Panc1 (cell line): ENCODE results near the gene C8B. TPM values are rescaled to one million over a fixed set of nuclear protein-coding genes. Genes with fewer than 3 reads are reported as not detected.

ENCODE experiments used
- ATAC-seq: fragments of 200-7000 bp; cut with Tn5 transposase; 2 replicates; pipeline ENCODE4 v1.9.1; 2020; ENCODE audit warnings: mild to moderate bottlenecking, moderate library complexity
- BruUV-seq: library from RNA; stranded (reverse); fragments of 400-500 nt; replicated peaks from 2 replicates; lab custom pipeline; 2021; lab: Mats Ljungman, UMichigan
- CTCF ChIA-PET: fragments of 300-600 bp; sonication (Branson Sonifier 250); formaldehyde crosslinking; loops from one replicate; lab custom pipeline; 2022; ENCODE audit warnings: antibody characterized with exemption; lab: Charles Lee
- POLR2A ChIA-PET: fragments of 300-600 bp; sonication (Branson Sonifier 250); formaldehyde crosslinking; loops from one replicate; lab custom pipeline; 2022; ENCODE audit warnings: antibody characterized with exemption; lab: Charles Lee
- DNase-seq: peaks from one replicate; pipeline ENCODE4 v3.0.0-alpha.2; 2010; ENCODE audit warnings: low read depth, low spot score
- H3K27ac ChIP-seq: 2 replicates; pipeline ENCODE4 v1.5.1; 2011; ENCODE audit warnings: mild to moderate bottlenecking, low read length, inconsistent platforms
- H3K27me3 ChIP-seq: fragments of 200-500 bp; sonication (Bioruptor generic); 2 replicates; pipeline ENCODE4 v1.6.0; 2014; ENCODE audit warnings: low read length, inconsistent platforms; ENCODE audit not compliant: control insufficient read depth, insufficient read depth
- H3K36me3 ChIP-seq: fragments of 200-500 bp; sonication (Bioruptor generic); 2 replicates; pipeline ENCODE4 v1.5.1; 2014; ENCODE audit warnings: inconsistent platforms, mild to moderate bottlenecking, low read length, moderate library complexity; ENCODE audit not compliant: control insufficient read depth, insufficient read depth
- H3K4me1 ChIP-seq: 2 replicates; pipeline ENCODE4 v1.5.1; 2011; ENCODE audit warnings: inconsistent platforms, mild to moderate bottlenecking, low read length, moderate library complexity; ENCODE audit not compliant: control insufficient read depth, insufficient read depth
- H3K4me3 ChIP-seq, 2 experiments: 2 replicates each; pipeline ENCODE4 v1.5.1; 2011 to 2012; ENCODE audit warnings: low read depth in 2 of 2, low read length in 2 of 2, mild to moderate bottlenecking in 2 of 2, inconsistent platforms in 1 of 2, moderate library complexity in 1 of 2
- H3K9me3 ChIP-seq: fragments of 200-500 bp; sonication (Bioruptor generic); 2 replicates; pipeline ENCODE4 v1.5.1; 2014; ENCODE audit warnings: low read depth, mild to moderate bottlenecking, inconsistent platforms, low read length, moderate library complexity; ENCODE audit not compliant: control insufficient read depth, insufficient read depth
- POLR2AphosphoS5 ChIP-seq: IDR thresholded peaks from 2 replicates; pipeline ENCODE4 v1.6.1; 2012; ENCODE audit warnings: mild to moderate bottlenecking, low read depth, low read length, moderate library complexity
- REST ChIP-seq, 2 experiments: IDR thresholded peaks; 2 replicates each; pipeline ENCODE4 v1.6.1; 2011 to 2012; ENCODE audit warnings: low read depth in 2 of 2, control low read depth in 1 of 2, low read length in 1 of 2, mild to moderate bottlenecking in 1 of 2, moderate library complexity in 1 of 2; ENCODE audit not compliant: insufficient read depth in 1 of 2
- SIN3A ChIP-seq: IDR thresholded peaks from 2 replicates; pipeline ENCODE4 v1.6.1; 2012; ENCODE audit warnings: low read depth, mild to moderate bottlenecking, low read length, moderate library complexity, borderline replicate concordance; ENCODE audit not compliant: insufficient read depth
- TCF7L2 ChIP-seq: IDR thresholded peaks from 2 replicates; pipeline ENCODE4 v1.6.1; 2011; ENCODE audit warnings: mild to moderate bottlenecking, low read depth, low read length, inconsistent platforms
- in situ Hi-C: cut with HindIII; loops from 2 replicates; pipeline ENCODE4 v1.10.0; 2016; ENCODE audit warnings: low sequenced_read_pairs, low pct_unique_long_range_greater_than_20kb
- intact Hi-C: fragments of 100-400 bp; cut with micrococcal nuclease; formaldehyde crosslinking; loops from one replicate; pipeline ENCODE4 v1.10.0; 2022; ENCODE audit not compliant: unreplicated experiment
- total RNA-seq: library from RNA; stranded (reverse); gene quantifications from one replicate; pipeline ENCODE4 v1.2.1, GENCODE V29; 2021; ENCODE audit not compliant: unreplicated experiment
- TF ChIP-seq, protein P1 (sequence below): fragments of 450-650 bp; IDR thresholded peaks from 2 replicates; pipeline ENCODE4 v1.5.1; 2017; ENCODE audit warnings: mild to moderate bottlenecking

The C8B gene
- total RNA-seq, 1 experiment from 2014 or later = not detected

DNA sequence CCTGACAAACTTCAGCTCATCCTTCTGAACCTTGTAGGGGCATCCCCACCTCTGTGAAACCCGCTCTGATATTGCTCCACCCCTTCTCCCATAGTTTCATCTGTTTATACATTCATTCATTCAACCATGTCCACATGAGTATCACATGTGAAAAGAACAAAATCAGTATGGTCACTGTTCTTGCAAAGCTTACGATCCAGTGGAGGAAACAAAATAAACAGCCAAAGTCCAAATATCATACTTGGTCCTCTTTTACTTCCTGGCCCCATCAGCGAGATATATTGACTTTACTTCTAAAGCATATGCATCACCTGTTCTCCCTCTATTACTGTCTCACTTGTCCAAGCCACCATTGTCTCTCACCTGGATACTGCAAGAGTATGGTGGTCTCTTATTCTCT lies 75.6 kb downstream of the C8B start:
- in situ Hi-C loops (no loop called here), intact Hi-C loops (no loop called here)
- no peaks in the 10 kb centered on the region for H3K36me3 ChIP-seq
- no peak overlapping the region for H3K27ac ChIP-seq
- ChIA-PET POLR2A (no interaction called here), CTCF (no interaction called here)
- TF ChIP-seq REST (IDR thresholded peaks at IDR 0.05; ENCODE audit: insufficient read depth in 1 of 2, low read depth in 2 of 2, low read length in 1 of 2) (no peak), POLR2AphosphoS5 (no peak), SIN3A (no peak)
- TF ChIP-seq, protein P1, sequence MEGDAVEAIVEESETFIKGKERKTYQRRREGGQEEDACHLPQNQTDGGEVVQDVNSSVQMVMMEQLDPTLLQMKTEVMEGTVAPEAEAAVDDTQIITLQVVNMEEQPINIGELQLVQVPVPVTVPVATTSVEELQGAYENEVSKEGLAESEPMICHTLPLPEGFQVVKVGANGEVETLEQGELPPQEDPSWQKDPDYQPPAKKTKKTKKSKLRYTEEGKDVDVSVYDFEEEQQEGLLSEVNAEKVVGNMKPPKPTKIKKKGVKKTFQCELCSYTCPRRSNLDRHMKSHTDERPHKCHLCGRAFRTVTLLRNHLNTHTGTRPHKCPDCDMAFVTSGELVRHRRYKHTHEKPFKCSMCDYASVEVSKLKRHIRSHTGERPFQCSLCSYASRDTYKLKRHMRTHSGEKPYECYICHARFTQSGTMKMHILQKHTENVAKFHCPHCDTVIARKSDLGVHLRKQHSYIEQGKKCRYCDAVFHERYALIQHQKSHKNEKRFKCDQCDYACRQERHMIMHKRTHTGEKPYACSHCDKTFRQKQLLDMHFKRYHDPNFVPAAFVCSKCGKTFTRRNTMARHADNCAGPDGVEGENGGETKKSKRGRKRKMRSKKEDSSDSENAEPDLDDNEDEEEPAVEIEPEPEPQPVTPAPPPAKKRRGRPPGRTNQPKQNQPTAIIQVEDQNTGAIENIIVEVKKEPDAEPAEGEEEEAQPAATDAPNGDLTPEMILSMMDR = no peak
- no peaks in the 10 kb centered on the region for H3K4me1 ChIP-seq
- no peak for ATAC-seq
- no peak for DNase-seq
- peaks cover 3% of the 10 kb centered on the region; the same call in 1 of the 2 replicates for H3K27me3 ChIP-seq
- no peaks in the 10 kb centered on the region for H3K9me3 ChIP-seq
- H3K4me3 ChIP-seq = no peak overlapping the region
- no TSS peak for BruUV-seq

DNA sequence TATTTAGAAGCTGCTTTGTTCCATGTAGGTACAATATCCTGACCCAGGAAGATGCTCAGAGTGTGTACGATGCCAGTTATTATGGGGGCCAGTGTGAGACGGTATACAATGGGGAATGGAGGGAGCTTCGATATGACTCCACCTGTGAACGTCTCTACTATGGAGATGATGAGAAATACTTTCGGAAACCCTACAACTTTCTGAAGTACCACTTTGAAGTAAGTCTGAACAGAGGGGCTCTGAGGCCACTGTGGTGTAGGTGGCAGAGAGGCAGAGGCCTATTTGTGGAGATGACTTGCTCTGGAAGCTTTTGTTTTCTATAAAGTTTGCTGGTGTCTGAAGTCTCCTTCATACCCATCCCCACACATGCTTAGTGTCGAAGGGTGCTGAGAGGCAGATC lies 84.4 kb downstream of the C8B start:
- no peaks in the 10 kb centered on the region for H3K9me3 ChIP-seq
- no peak overlapping the region for H3K27ac ChIP-seq
- ChIA-PET CTCF (no interaction called here), POLR2A (no interaction called here)
- no TSS peak for BruUV-seq
- no peaks in the 10 kb centered on the region for H3K36me3 ChIP-seq
- TF ChIP-seq SIN3A = no peak
- TF ChIP-seq, protein P1 = no peak
- TF ChIP-seq POLR2AphosphoS5 = no peak
- TF ChIP-seq TCF7L2 = no peak
- TF ChIP-seq REST (IDR thresholded peaks at IDR 0.05; ENCODE audit: insufficient read depth in 1 of 2, low read depth in 2 of 2, low read length in 1 of 2) = no peak
- in situ Hi-C loops = no loop called here
- no peak for DNase-seq
- intact Hi-C loops = no loop called here
- no peak for ATAC-seq
- H3K4me1 ChIP-seq = no peaks in the 10 kb centered on the region
- 0 out of 2 replicates have a peak, but pooled peaks cover 5% of the 10 kb centered on the region for H3K27me3 ChIP-seq
- H3K4me3 ChIP-seq = no peak overlapping the region
